Measurements from ENCODE around the gene CES4A.
"Not testable (repeated sequence)": the region's sequence is repeated elsewhere in the genome, so short reads cannot be mapped to it uniquely, and the experiment has no call there.

CES4A gene

DNA sequence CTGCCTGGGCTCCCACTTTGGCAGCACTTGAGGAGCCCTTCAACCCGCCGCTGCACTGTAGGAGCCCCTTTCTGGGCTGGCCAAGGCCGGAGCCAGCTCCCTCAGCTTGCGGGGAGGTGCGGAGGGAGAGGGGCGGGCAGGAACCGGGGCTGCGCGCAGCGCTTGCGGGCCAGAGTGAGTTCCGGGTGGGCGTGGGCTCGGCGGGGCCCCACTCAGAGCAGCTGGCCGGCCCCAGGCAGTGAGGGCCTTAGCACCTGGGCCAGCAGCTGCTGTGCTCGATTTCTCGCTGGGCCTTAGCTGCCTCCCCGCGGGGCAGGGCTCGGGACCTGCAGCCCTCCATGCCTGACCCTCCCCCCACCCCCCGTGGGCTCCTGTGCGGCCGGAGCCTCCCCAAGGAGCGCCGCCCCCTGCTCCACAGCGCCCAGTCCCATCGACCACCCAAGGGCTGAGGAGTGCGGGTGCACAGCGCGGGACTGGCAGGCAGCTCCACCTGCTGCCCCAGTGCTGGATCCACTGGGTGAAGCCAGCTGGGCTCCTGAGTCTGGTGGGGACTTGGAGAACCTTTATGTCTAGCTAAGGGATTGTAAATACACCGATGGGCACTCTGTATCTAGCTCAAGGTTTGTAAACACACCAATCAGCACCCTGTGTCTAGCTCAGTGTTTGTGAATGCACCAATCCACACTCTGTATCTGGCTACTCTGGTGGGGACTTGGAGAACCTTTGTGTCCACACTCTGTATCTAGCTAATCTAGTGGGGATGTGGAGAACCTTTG is 14.0 kb upstream of the CES4A start:
- POLR2A ChIA-PET: interaction anchor here (0.6 kb wide), 1 partner anchor 20 kb away, joined by 3 read pairs; no protein-coding TSS in a partner anchor
- CTCF ChIA-PET: interaction anchor here (0.8 to 12.2 kb wide), 9 partner anchors 11 to 211 kb away, joined by 3 to 124 read pairs (median 6); partner anchors contain the start of gene CES3
- not testable (repeated sequence) for DNase-seq; H3K36me3 ChIP-seq (ENCODE audit: control insufficient read depth in 4 of 4, insufficient read depth in 4 of 4, low read length in 3 of 4); H3K27ac ChIP-seq (ENCODE audit: insufficient read depth in 1 of 2, low read depth in 1 of 2, low read length in 2 of 2, poor library complexity in 1 of 2, severe bottlenecking in 2 of 2); H3K9me3 ChIP-seq (ENCODE audit: control extremely low read depth in 1 of 5, control insufficient read depth in 4 of 5, insufficient read depth in 2 of 5, low read depth in 1 of 5, low read length in 4 of 5); H3K4me3 ChIP-seq (ENCODE audit: control insufficient read depth in 1 of 7, extremely low read depth in 1 of 7, insufficient read depth in 4 of 7, low read depth in 2 of 7, low read length in 6 of 7); H3K4me1 ChIP-seq (ENCODE audit: control extremely low read depth in 1 of 4, control insufficient read depth in 4 of 4, insufficient read depth in 4 of 4, low read length in 3 of 4); H3K27me3 ChIP-seq (replicated peaks in 2 of 5; ENCODE audit: control insufficient read depth in 4 of 5, insufficient read depth in 5 of 5, low read length in 4 of 5)
- WGBS (ENCODE audit: insufficient coverage): 99% methylated on average over 16 of the region's 32 CpGs

GRCh38 chr16:66974932-66975246 is 13.5 kb upstream of the CES4A start:
- CTCF ChIA-PET: interaction anchor here (0.8 to 12.2 kb wide), 12 partner anchors 11 to 210 kb away, joined by 3 to 124 read pairs (median 5); partner anchors contain the start of genes CES3 and CES4A
- WGBS (ENCODE audit: insufficient coverage): 61% methylated on average over 8 of the region's 11 CpGs

DNA sequence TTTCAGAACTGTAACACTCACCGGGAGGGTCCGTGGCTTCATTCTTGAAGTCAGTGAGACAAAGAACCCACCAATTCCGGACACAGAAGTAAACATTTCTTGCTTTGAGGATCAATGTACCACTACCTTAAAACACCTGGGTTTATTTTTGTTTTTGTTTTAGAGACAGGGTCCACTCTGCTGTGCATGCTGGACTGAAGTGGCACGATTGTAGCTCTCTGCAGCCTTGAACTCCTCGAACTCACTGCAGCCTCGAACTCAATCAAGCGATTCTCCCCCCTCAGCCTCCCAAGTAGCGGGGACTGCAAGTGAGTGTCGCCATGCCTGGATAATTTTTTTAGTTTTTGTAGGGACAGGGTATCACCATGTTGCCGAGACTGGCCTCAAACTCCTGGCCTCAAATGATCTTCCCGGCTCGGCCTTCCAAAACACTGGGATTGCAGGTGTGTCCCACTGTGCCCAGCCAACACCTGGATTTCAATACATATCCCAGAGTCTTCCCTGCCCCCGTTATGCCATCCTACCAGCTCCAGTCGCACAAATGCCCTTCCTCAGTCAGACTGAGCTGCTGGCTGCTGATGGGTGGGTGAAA is 13.0 kb upstream of the CES4A start:
- peaks cover 0 to 5% (median 0%) of the 10 kb centered on the region in 5 experiments for H3K27me3 ChIP-seq (replicated peaks in 2 of 5; ENCODE audit: control insufficient read depth in 4 of 5, insufficient read depth in 5 of 5, low read length in 4 of 5)
- no peak overlapping the region for H3K27ac ChIP-seq (ENCODE audit: insufficient read depth in 1 of 2, low read depth in 1 of 2, low read length in 2 of 2, poor library complexity in 1 of 2, severe bottlenecking in 2 of 2)
- H3K36me3 ChIP-seq (ENCODE audit: control insufficient read depth in 4 of 4, insufficient read depth in 4 of 4, low read length in 3 of 4): peaks cover 0 to 2% (median 0%) of the 10 kb centered on the region in 4 experiments
- no peak overlapping the region for H3K4me3 ChIP-seq (ENCODE audit: control insufficient read depth in 1 of 7, extremely low read depth in 1 of 7, insufficient read depth in 4 of 7, low read depth in 2 of 7, low read length in 6 of 7)
- ChIA-PET POLR2A (no interaction called here), CTCF (interaction anchor here (0.8 to 12.2 kb wide), 19 partner anchors 10 to 210 kb away, joined by 3 to 124 read pairs (median 4); partner anchors contain the start of genes CES3 and CES4A)
- DNase-seq: no peak
- 82% methylated on average over 5 of the region's 14 CpGs for WGBS (ENCODE audit: insufficient coverage)
- peaks cover 0 to 1% (median 0%) of the 10 kb centered on the region in 4 experiments for H3K4me1 ChIP-seq (ENCODE audit: control extremely low read depth in 1 of 4, control insufficient read depth in 4 of 4, insufficient read depth in 4 of 4, low read length in 3 of 4)
- no peaks in the 10 kb centered on the region for H3K9me3 ChIP-seq (ENCODE audit: control extremely low read depth in 1 of 5, control insufficient read depth in 4 of 5, insufficient read depth in 2 of 5, low read depth in 1 of 5, low read length in 4 of 5)

More at GRCh38 chr16:66974932-66975246, 13.5 kb upstream of the CES4A start:
- DNase-seq; POLR2A ChIA-PET; H3K4me3 ChIP-seq (ENCODE audit: control insufficient read depth in 1 of 7, extremely low read depth in 1 of 7, insufficient read depth in 4 of 7, low read depth in 2 of 7, low read length in 6 of 7); H3K36me3 ChIP-seq (ENCODE audit: control insufficient read depth in 4 of 4, insufficient read depth in 4 of 4, low read length in 3 of 4); H3K27me3 ChIP-seq (replicated peaks in 2 of 5; ENCODE audit: control insufficient read depth in 4 of 5, insufficient read depth in 5 of 5, low read length in 4 of 5); H3K9me3 ChIP-seq (ENCODE audit: control extremely low read depth in 1 of 5, control insufficient read depth in 4 of 5, insufficient read depth in 2 of 5, low read depth in 1 of 5, low read length in 4 of 5); H3K27ac ChIP-seq (ENCODE audit: insufficient read depth in 1 of 2, low read depth in 1 of 2, low read length in 2 of 2, poor library complexity in 1 of 2, severe bottlenecking in 2 of 2); H3K4me1 ChIP-seq (ENCODE audit: control extremely low read depth in 1 of 4, control insufficient read depth in 4 of 4, insufficient read depth in 4 of 4, low read length in 3 of 4): not testable (repeated sequence)

DNA sequence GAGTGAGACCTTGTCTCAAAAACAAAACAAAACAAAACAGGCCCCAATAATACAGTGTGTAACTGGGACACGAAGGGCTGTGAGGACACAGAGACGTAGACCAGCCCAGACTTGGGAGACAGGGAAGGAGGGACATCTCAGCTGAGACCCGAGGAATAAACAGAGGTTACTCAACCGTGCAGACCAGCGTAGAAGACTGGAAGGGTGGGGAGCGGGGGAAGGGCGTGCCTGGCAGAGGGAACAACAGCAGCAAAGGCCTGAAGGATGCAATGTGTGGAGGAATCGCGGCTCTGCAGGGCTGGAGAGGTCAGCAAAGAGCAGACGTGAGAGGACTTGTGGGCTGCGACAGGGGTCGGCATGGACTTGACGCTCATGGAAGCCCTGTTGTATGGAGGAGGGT is 11.6 kb upstream of the CES4A start:
- no peak for DNase-seq
- H3K4me1 ChIP-seq (ENCODE audit: control extremely low read depth in 1 of 4, control insufficient read depth in 4 of 4, insufficient read depth in 4 of 4, low read length in 3 of 4): peaks cover 0 to 1% (median 0%) of the 10 kb centered on the region in 4 experiments
- H3K4me3 ChIP-seq (ENCODE audit: control insufficient read depth in 1 of 7, extremely low read depth in 1 of 7, insufficient read depth in 4 of 7, low read depth in 2 of 7, low read length in 6 of 7): no peak overlapping the region
- WGBS (ENCODE audit: insufficient coverage): 69% methylated on average over 13 of the region's 13 CpGs
- H3K9me3 ChIP-seq (ENCODE audit: control extremely low read depth in 1 of 5, control insufficient read depth in 4 of 5, insufficient read depth in 2 of 5, low read depth in 1 of 5, low read length in 4 of 5): no peaks in the 10 kb centered on the region
- H3K27ac ChIP-seq (ENCODE audit: insufficient read depth in 1 of 2, low read depth in 1 of 2, low read length in 2 of 2, poor library complexity in 1 of 2, severe bottlenecking in 2 of 2): no peak overlapping the region
- H3K36me3 ChIP-seq (ENCODE audit: control insufficient read depth in 4 of 4, insufficient read depth in 4 of 4, low read length in 3 of 4): peaks cover 0 to 2% (median 0%) of the 10 kb centered on the region in 4 experiments
- ChIA-PET POLR2A (no interaction called here), CTCF (interaction anchor here (0.7 to 12.2 kb wide), 15 partner anchors 15 to 421 kb away, joined by 3 to 124 read pairs (median 3); partner anchors contain the start of genes CES3, FBXL8 and TRADD)
- H3K27me3 ChIP-seq (replicated peaks in 2 of 5; ENCODE audit: control insufficient read depth in 4 of 5, insufficient read depth in 5 of 5, low read length in 4 of 5): peaks cover 0 to 5% (median 0%) of the 10 kb centered on the region in 5 experiments

DNA sequence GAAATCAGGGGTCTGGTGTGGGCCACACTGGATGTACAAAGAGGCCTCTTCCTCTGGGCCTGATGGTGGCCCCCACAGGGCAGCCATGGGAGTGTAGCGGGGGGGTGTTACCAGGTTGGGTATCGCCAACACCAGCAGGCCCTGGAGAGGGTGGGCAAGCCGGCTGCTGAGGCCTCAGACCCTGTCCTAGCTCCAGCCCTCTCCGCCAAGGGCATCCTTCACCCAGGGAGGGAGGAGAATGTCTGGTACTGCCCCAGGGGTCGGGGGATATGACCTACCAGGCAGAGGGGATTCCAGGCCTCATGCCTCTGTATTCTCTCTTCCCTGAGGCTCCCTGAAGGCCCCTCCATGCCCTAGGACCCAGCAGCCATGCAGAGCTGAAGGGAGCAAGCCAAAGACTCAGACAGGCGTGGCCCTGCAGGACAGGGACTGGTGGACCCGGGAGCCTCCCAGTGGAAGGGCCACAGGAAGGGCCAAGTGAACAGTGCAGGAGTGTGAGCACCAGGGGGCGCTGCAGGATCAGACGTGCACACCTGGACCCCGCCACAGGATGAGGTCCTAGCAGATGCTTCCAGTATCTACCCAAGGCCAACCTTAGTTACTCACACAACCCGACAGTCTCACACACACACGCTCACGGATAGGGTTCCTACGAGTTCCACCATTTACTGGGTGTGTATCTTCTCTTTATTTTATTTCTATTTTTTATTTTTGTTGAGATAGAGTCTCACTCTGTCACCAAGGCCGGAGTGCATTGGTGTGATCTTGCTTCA is 10.9 kb upstream of the CES4A start:
- ChIA-PET POLR2A (no interaction called here), CTCF (interaction anchor here (0.7 to 12.2 kb wide), 26 partner anchors 8 to 421 kb away, joined by 3 to 124 read pairs (median 4); partner anchors contain the start of genes B3GNT9, CES3, FBXL8 and TRADD)
- Histone ChIP-seq H3K4me1 (ENCODE audit: control extremely low read depth in 1 of 4, control insufficient read depth in 4 of 4, insufficient read depth in 4 of 4, low read length in 3 of 4) (peaks cover 0 to 1% (median 0%) of the 10 kb centered on the region in 4 experiments), H3K27ac (ENCODE audit: insufficient read depth in 1 of 2, low read depth in 1 of 2, low read length in 2 of 2, poor library complexity in 1 of 2, severe bottlenecking in 2 of 2) (no peak overlapping the region), H3K9me3 (ENCODE audit: control extremely low read depth in 1 of 5, control insufficient read depth in 4 of 5, insufficient read depth in 2 of 5, low read depth in 1 of 5, low read length in 4 of 5) (no peaks in the 10 kb centered on the region), H3K36me3 (ENCODE audit: control insufficient read depth in 4 of 4, insufficient read depth in 4 of 4, low read length in 3 of 4) (peaks cover 0 to under 1% (median 0%) of the 10 kb centered on the region in 4 experiments), H3K27me3 (replicated peaks in 2 of 5; ENCODE audit: control insufficient read depth in 4 of 5, insufficient read depth in 5 of 5, low read length in 4 of 5) (peaks cover 0 to 5% (median 0%) of the 10 kb centered on the region in 5 experiments), H3K4me3 (ENCODE audit: control insufficient read depth in 1 of 7, extremely low read depth in 1 of 7, insufficient read depth in 4 of 7, low read depth in 2 of 7, low read length in 6 of 7) (no peak overlapping the region)
- peak; percentile 75 to 90 (median 89) for DNase-seq
- WGBS (ENCODE audit: insufficient coverage): 40% methylated on average over 6 of the region's 15 CpGs

DNA sequence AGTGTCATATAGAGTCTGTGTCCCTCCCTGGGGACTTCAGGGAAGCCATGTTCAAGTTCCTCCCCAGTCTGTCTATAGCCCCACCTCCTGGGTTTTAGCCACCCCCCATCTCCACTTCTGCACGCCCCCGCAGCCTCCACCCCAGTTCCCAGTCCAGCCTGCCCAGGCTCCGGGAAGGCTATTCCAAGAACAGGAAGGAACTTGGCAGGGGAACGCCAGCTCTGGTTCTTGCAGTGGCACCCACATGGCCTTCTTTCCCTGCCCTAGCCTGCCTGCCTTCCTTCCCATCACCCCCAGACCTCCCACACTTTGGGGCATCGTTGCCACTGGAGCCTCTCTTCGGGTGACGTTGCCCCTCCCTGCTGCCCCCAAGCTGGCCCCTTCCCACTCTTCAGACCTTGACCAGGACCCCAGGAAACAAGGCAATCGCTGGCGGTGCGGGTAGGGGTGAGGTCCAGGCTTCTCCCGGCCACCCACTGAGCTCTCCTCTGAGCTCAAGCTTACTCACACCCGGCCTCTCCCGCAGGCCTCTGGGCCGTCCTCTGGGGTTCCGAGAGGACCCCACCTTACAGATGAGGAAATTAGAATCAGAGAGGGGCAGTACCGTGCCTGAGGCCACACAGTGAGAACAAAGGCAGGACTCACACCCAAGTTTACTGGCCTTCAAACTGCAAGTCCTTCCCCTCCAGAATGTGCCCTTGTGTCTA is 9.2 kb upstream of the CES4A start:
- ChIA-PET POLR2A (no interaction called here), CTCF (interaction anchor here (0.7 to 12.2 kb wide), 17 partner anchors 9 to 211 kb away, joined by 3 to 124 read pairs (median 4); partner anchors contain the start of genes CES3, EXOC3L1, FBXL8 and TRADD)
- peaks cover 0 to 5% (median 0%) of the 10 kb centered on the region in 5 experiments for H3K27me3 ChIP-seq (replicated peaks in 2 of 5; ENCODE audit: control insufficient read depth in 4 of 5, insufficient read depth in 5 of 5, low read length in 4 of 5)
- H3K36me3 ChIP-seq (ENCODE audit: control insufficient read depth in 4 of 4, insufficient read depth in 4 of 4, low read length in 3 of 4): no peaks in the 10 kb centered on the region
- peaks cover 0 to 1% (median 0%) of the 10 kb centered on the region in 4 experiments for H3K4me1 ChIP-seq (ENCODE audit: control extremely low read depth in 1 of 4, control insufficient read depth in 4 of 4, insufficient read depth in 4 of 4, low read length in 3 of 4)
- H3K9me3 ChIP-seq (ENCODE audit: control extremely low read depth in 1 of 5, control insufficient read depth in 4 of 5, insufficient read depth in 2 of 5, low read depth in 1 of 5, low read length in 4 of 5): no peaks in the 10 kb centered on the region
- H3K27ac ChIP-seq (ENCODE audit: insufficient read depth in 1 of 2, low read depth in 1 of 2, low read length in 2 of 2, poor library complexity in 1 of 2, severe bottlenecking in 2 of 2): no peak overlapping the region
- H3K4me3 ChIP-seq (ENCODE audit: control insufficient read depth in 1 of 7, extremely low read depth in 1 of 7, insufficient read depth in 4 of 7, low read depth in 2 of 7, low read length in 6 of 7): no peak overlapping the region
- no peak for DNase-seq
- 73% methylated on average over 10 of the region's 16 CpGs for WGBS (ENCODE audit: insufficient coverage)
